ENCODE results near the gene B4GALNT4. TPM values are rescaled to one million over a fixed set of nuclear protein-coding genes. Genes with fewer than 3 reads are reported as not detected.
"Not testable (repeated sequence)": the region's sequence is repeated elsewhere in the genome, so short reads cannot be mapped to it uniquely, and the experiment has no call there.

Gene B4GALNT4
- total RNA-seq, 4 donors from 2014 or later, result 3.2 to 10.6 (median 4.8) TPM

DNA sequence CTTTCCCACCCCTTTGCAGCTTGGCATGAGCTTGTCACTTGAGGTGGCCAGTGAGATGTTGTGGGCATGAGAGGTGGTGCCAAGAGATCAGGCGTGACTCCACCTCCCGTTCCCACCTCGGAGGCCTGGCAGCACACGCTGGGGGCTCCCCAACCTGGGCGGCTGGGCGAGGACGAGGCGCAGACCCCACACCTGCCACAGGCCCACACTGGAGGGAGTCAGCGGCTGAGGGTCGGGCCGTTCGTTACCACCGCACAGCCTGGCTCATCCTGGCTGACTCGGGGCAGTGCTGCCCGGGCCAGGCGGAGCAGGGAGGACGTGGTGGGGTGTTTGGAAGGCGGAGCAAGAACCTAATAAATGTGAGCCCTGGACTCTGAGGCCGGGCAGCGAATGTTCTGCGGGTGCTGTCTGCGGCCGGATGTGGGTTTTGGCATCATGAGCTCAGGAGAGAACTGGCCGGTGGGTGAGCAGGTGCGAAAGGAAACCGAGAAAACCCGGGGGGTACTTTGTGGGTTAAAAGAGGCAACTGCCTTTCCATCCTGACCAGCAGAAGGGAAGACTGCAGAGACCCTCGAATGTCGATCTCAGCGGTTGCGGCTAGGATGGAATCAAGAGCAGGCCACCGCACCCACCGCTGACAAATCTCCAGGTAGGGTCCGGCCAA is 38.5 kb upstream of the B4GALNT4 start:
- Histone ChIP-seq H3K27me3 (no peaks in the 10 kb centered on the region), H3K27ac (no peak overlapping the region), H3K9me3 (no peaks in the 10 kb centered on the region), H3K4me1 (peaks cover 3 to 37% (median 25%) of the 10 kb centered on the region in 3 donors), H3K36me3 (no peaks in the 10 kb centered on the region), H3K4me3 (no peak overlapping the region)
- no peak for TF ChIP-seq POLR2AphosphoS5 (IDR thresholded peaks at IDR 0.05)
- TF ChIP-seq POLR2A (IDR thresholded peaks at IDR 0.05), result no peak
- TF ChIP-seq EP300 (IDR thresholded peaks at IDR 0.05), result no peak
- TF ChIP-seq, protein P1, sequence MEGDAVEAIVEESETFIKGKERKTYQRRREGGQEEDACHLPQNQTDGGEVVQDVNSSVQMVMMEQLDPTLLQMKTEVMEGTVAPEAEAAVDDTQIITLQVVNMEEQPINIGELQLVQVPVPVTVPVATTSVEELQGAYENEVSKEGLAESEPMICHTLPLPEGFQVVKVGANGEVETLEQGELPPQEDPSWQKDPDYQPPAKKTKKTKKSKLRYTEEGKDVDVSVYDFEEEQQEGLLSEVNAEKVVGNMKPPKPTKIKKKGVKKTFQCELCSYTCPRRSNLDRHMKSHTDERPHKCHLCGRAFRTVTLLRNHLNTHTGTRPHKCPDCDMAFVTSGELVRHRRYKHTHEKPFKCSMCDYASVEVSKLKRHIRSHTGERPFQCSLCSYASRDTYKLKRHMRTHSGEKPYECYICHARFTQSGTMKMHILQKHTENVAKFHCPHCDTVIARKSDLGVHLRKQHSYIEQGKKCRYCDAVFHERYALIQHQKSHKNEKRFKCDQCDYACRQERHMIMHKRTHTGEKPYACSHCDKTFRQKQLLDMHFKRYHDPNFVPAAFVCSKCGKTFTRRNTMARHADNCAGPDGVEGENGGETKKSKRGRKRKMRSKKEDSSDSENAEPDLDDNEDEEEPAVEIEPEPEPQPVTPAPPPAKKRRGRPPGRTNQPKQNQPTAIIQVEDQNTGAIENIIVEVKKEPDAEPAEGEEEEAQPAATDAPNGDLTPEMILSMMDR (IDR thresholded peaks at IDR 0.05), result no peak
- WGBS, 2 donors (ENCODE audit: low coverage in 1 of 2), result 87 to 90% methylated on average over 4 to 17 of the region's 34 CpGs
- no peak for ATAC-seq

DNA sequence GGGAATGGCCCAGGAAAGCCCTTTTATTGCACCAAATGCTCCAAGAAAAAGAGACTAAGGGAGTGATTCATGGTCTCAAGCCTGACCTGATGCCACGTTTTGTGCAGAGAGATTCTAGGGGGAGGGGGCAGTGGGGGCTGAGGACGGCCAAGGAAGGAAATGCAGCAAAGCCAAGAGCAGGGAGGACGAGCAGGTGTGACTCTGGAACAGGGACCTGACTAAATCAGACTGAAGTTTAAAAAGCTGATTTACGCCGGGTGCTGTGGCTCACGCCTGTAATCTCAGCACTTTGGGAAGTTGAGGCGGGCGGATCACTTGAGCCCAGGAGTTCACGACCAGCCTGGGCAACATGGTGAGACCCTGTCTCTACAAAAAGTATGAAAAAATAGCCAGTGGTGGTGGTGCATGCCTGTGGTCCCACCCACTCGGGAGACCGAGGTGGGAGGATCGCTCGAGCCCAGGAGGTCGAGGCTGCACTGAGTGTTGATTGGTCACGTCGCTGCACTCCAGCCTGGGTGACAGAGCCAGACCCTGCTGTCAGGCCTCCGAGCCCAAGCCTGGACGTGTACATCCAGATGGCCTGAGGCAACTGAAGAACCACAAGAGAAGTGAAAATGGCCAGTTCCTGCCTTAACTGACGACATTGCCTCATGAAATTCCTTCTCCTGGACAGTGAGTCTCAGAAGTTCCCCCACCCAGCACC is 37.8 kb upstream of the B4GALNT4 start:
- WGBS, 2 donors (ENCODE audit: low coverage in 1 of 2), result 78% methylated on average over 12 of the region's 19 CpGs; no CpG with 5 or more reads in 1 of the 2 donors
- no peak for ATAC-seq
- no peak overlapping the region for H3K4me3 ChIP-seq
- H3K36me3 ChIP-seq, result no peaks in the 10 kb centered on the region
- H3K27ac ChIP-seq, result no peak overlapping the region
- TF ChIP-seq EP300 (IDR thresholded peaks at IDR 0.05), result no peak
- TF ChIP-seq POLR2AphosphoS5 (IDR thresholded peaks at IDR 0.05), result no peak
- no peak for TF ChIP-seq POLR2A (IDR thresholded peaks at IDR 0.05)
- TF ChIP-seq, protein P1 (IDR thresholded peaks at IDR 0.05), result no peak
- peaks cover 3 to 37% (median 25%) of the 10 kb centered on the region in 3 donors for H3K4me1 ChIP-seq
- no peaks in the 10 kb centered on the region for H3K27me3 ChIP-seq
- no peaks in the 10 kb centered on the region for H3K9me3 ChIP-seq

DNA sequence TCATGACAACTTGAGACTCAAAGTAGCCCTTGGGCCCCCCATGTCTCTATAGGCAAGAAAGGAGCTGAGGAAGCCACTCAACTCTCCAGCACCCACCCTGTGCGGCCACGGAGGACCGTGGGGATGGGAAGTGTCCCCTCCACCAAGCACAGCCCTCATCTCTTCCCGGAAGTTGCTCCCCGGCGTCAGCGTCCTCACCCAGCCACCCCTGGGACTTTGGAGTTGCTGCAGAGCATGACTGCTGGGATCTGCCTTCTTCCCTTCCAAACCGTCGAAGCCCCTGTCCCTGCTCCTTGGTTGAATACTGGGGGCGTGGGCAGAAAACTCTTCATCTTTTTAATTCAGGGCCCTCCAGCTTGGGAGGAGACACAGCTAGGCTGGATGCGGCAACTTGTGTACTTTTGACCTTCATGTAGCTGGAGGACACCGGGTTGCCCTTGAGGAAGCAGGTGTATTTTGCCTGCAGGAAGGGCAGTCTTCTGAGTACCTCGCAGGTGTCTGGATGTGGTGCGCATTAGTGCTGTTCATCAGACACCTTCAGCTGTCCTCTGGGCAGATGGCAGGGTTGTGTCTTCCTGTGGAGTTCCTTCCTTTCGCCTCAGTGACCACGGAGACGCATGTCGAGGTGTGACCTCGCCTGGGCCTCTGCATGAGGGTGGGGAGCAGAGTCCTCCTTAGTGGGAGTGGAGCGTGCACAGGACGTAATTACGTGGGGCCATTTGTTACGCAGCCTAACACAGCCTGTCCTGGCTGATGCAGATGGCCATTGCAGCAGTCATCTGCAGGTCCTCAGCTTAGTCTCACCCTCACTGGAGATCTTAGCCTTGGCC is 36.4 kb upstream of the B4GALNT4 start:
- Histone ChIP-seq H3K36me3 (no peaks in the 10 kb centered on the region), H3K27ac (no peak overlapping the region), H3K4me1 (peaks cover 0 to 30% (median 14%) of the 10 kb centered on the region in 3 donors), H3K4me3 (no peak overlapping the region), H3K27me3 (no peaks in the 10 kb centered on the region), H3K9me3 (no peaks in the 10 kb centered on the region)
- no peak for ATAC-seq
- TF ChIP-seq, protein P1 (IDR thresholded peaks at IDR 0.05), result no peak
- WGBS, 2 donors (ENCODE audit: low coverage in 1 of 2), result 85 to 95% methylated on average over 3 to 9 of the region's 23 CpGs

DNA sequence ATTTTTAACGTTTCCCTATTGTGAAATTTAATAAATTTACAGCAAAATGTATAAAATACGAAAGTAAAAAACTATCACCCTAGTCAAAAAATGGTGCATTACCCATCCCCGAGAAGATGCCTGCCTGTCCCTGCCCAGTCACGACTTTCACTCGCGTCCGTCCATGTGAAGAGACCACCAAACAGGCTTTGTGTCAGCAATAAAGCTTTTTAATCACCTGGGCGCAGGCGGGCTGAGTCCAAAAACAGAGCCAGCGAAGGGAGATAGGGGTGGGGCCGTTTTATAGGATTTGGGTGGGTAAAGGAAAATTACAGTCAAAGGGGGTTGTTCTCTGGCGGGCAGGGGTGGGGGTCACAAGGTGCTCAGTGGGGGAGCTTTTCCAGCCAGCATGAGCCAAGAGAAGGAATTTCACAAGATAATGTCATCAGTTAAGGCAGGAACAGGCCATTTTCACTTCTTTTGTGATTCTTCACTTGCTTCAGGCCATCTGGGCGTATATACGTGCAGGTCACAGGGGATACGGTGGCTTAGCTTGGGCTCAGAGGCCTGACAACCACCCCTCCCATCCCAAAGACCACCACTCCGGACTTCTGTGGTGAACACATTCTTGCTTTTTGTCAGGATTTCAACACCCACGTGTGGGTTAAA is 35.6 kb upstream of the B4GALNT4 start:
- peak overlapping the region in 2 of 4 donors; percentile 8 to 51 for H3K27ac ChIP-seq
- H3K4me1 ChIP-seq, result peaks cover 0 to 26% (median 12%) of the 10 kb centered on the region in 3 donors
- H3K4me3 ChIP-seq, ATAC-seq, H3K9me3 ChIP-seq, H3K27me3 ChIP-seq, H3K36me3 ChIP-seq: not testable (repeated sequence)
- WGBS, 2 donors (ENCODE audit: low coverage in 1 of 2), result 89 to 93% methylated on average over 13 to 14 of the region's 17 CpGs
